Measurements from ENCODE around the gene CLEC17A.

- no peak for TF ChIP-seq CTCF (IDR thresholded peaks at IDR 0.05)
- no peak for TF ChIP-seq POLR2A (IDR thresholded peaks at IDR 0.05)
- TF ChIP-seq EP300 (IDR thresholded peaks at IDR 0.05): no peak
These were observed 26.8 kb upstream of the CLEC17A start for GRCh38 chr19:14555918-14556661.
